LNCaP clone FGC (cell line): ENCODE results near the gene CLMN.
"Not testable (repeated sequence)": the region's sequence is repeated elsewhere in the genome, so short reads cannot be mapped to it uniquely, and the experiment has no call there.

Experiments
- DNase-seq: peaks from one replicate; pipeline ENCODE4 v3.0.0-alpha.2; 2011; ENCODE audit warnings: low read depth
- H3K4me3 ChIP-seq: 2 replicates; pipeline ENCODE4 v1.5.1; 2011; ENCODE audit warnings: mild to moderate bottlenecking, low read depth, low read length, control low read depth
- CTCF ChIP-seq: IDR thresholded peaks from 2 replicates; pipeline ENCODE4 v1.5.1; 2012; ENCODE audit warnings: mild to moderate bottlenecking; ENCODE audit not compliant: control insufficient read depth, insufficient read depth; ENCODE audit errors: extremely low read depth

Gene CLMN

DNA sequence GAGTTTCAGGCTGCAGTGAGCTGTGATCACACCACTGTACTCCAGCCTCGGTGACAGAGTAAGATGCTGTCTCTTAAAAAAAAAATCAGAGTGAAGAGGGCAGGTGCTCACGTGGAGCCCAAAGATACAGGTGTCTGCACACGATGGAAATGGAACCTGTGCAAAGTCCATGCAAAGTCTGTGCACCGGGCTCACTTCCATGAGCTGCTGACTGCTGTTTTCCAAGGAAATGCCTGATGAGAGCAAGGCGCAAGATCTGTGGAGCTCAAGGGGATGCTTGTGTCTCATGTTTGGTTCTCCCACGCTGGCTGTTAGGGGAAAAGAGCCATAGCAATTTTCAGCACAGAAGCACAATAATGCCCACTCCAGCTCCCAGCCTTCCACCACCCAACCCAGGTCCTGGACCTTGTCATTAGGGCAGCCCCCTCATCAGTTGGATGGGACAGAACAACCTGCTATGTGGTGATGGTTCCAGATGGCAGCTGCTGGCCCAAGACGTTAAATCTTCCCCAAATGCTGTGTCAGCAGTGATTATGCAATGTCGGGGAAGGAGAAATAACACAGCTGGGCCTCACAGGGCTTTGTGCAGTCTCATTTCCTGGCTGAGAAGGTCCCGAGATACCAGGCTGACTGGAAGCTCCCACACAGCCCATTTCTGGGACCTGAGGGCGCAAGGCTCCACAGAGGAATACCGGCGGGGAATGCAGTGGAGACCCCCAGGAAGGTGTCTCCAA is 134.5 kb downstream of the CLMN start:
- no peak overlapping the region for H3K4me3 ChIP-seq

DNA sequence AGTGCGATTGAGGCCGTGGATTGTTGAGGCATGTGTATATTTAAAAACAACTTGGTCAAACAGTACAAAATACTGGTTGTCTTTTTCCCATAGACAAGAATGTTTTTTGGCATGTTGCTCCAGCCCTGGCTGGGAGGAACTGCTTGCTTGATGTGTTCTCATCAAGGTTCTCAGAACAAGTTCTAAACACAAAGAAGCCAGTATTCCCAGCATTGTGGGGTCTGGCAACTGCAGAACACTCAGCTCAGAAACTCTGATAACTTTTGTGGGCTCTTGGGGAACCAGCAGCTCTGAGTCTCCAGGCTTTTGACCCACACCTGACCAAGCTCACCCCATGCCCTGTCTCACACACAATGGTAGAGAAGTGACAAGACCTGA is 135.3 kb downstream of the CLMN start:
- no peak for TF ChIP-seq CTCF
- DNase-seq = no peak
- H3K4me3 ChIP-seq = no peak overlapping the region

More for the DNA sequence above, 134.5 kb downstream of the CLMN start:
- TF ChIP-seq CTCF = no peak
- DNase-seq = no peak

DNA sequence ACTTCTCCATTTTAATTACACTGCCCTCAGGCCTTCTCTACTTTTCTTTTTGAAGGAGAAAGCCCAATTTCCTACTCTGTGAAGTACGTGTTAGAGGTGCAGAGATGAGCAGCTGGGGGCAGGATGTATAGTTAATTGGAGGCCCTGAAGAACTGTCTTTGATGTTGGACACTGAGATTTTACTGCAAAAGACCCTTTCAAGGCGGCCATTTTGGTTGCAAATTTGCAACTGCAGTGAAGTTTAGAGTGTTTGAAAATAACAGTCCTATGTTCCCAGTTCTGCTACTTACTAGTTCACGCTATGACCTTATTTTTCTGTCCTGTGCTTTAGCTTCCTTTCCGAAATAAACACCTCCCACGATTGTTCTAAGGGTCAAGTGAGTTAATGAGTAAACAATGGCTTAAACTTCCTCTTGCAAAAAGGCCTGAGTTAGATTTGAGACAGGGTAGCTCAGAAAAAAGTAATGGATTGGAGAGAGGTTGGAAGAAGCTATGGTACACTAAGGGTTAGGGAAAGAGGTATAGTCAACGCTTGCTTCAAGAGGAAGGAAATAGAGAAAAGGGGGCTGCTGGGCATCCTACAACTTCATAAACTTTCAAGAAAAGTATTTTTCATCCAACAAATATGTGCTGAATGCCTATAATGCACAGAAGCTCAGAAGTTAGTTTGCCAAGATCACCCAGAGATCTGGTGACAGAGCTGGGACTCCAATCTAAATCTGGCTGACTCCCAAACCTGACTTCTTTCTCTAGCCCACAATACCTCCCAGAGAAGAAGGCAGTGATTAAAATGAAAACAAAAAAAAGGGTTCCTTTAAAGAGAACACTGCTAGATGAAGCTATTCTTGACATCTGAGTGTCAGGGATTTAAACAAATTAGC is 135.9 kb downstream of the CLMN start:
- no peak for TF ChIP-seq CTCF
- no peak for DNase-seq
- H3K4me3 ChIP-seq = no peak overlapping the region

- TF ChIP-seq CTCF = no peak
- no peak for DNase-seq
Measured at GRCh38 chr14:95183082-95183481, 136.6 kb downstream of the CLMN start.

GRCh38 chr14:95182379-95182778 is 137.3 kb downstream of the CLMN start:
- TF ChIP-seq CTCF = no peak
- DNase-seq = no peak
- no peak overlapping the region for H3K4me3 ChIP-seq

More at GRCh38 chr14:95183082-95183481, 136.6 kb downstream of the CLMN start:
- H3K4me3 ChIP-seq = no peak overlapping the region

- TF ChIP-seq CTCF = no peak
- no peak for DNase-seq
- no peak overlapping the region for H3K4me3 ChIP-seq
Measured at GRCh38 chr14:95180966-95181741, 138.6 kb downstream of the CLMN start.

DNA sequence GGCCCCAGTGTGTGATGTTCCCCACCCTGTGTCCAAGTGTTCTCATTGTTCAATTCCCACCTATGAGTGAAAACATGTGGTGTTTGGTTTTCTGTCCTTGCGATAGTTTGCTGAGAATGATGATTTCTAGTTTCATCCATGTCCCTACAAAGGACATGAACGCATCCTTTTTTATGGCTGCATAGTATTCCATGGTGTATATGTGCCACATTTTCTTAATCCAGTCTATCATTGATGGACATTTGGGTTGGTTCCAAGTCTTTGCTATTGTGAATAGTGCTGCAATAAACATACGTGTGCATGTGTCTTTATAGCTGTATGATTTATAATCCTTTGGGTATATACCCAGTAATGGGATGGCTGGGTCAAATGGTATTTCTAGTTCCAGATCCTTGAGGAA is 144.0 kb downstream of the CLMN start:
- DNase-seq, H3K4me3 ChIP-seq: not testable (repeated sequence)
